Astrocyte (in vitro differentiated cells and primary cell): ENCODE data around the gene EIF2S3B. TPM values are rescaled to one million over a fixed set of nuclear protein-coding genes. Genes with fewer than 3 reads are reported as not detected.

ENCODE experiments used
- DNase-seq: peaks from one replicate; pipeline ENCODE4 v3.0.0-alpha.2; 2010; ENCODE audit warnings: low read depth
- FAIRE-seq: peaks from 2 replicates; lab custom pipeline; 2011; peaks lifted over from hg19 to GRCh38; lab: Jason Lieb, UNC
- H2AFZ ChIP-seq: 2 replicates; pipeline ENCODE4 v1.6.0; 2012; ENCODE audit warnings: low read depth, low read length, inconsistent platforms
- H3K27ac ChIP-seq: 2 replicates; pipeline ENCODE4 v1.5.1; 2011; ENCODE audit warnings: low read depth, low read length, inconsistent platforms
- H3K27me3 ChIP-seq: 2 replicates; pipeline ENCODE4 v1.6.0; 2011; ENCODE audit warnings: low read length, inconsistent platforms; ENCODE audit not compliant: insufficient read depth
- H3K36me3 ChIP-seq: 2 replicates; pipeline ENCODE4 v1.5.1; 2011; ENCODE audit warnings: low read length, inconsistent platforms; ENCODE audit not compliant: insufficient read depth
- H3K4me1 ChIP-seq: 2 replicates; pipeline ENCODE4 v1.5.1; 2011; ENCODE audit warnings: low read length, inconsistent platforms; ENCODE audit not compliant: insufficient read depth
- H3K4me2 ChIP-seq: 2 replicates; pipeline ENCODE4 v1.6.0; 2012; ENCODE audit warnings: low read length, inconsistent platforms
- H3K4me3 ChIP-seq: 2 replicates; pipeline ENCODE4 v1.5.1; 2011; ENCODE audit warnings: low read depth, mild to moderate bottlenecking, low read length, inconsistent platforms; ENCODE audit not compliant: insufficient read depth
- H3K79me2 ChIP-seq: 2 replicates; pipeline ENCODE4 v1.6.0; 2012; ENCODE audit warnings: mild to moderate bottlenecking, low read length, inconsistent platforms; ENCODE audit not compliant: insufficient read depth
- H3K9ac ChIP-seq: 2 replicates; pipeline ENCODE4 v1.6.0; 2012; ENCODE audit warnings: mild to moderate bottlenecking, low read length, inconsistent platforms
- H3K9me3 ChIP-seq: 2 replicates; pipeline ENCODE4 v1.5.1; 2012; ENCODE audit warnings: low read depth, mild to moderate bottlenecking, low read length, inconsistent platforms; ENCODE audit not compliant: insufficient read depth
- H4K20me1 ChIP-seq: 2 replicates; pipeline ENCODE4 v1.6.0; 2012; ENCODE audit warnings: low read length, inconsistent platforms; ENCODE audit not compliant: insufficient read depth
- H3K27ac Mint-ChIP-seq: one replicate; pipeline ENCODE4 v1.8.0; 2021; ENCODE audit warnings: mild to moderate bottlenecking, mixed read lengths; ENCODE audit not compliant: unreplicated experiment
- H3K27me3 Mint-ChIP-seq: one replicate; pipeline ENCODE4 v1.8.0; 2021; ENCODE audit warnings: low read depth, mixed read lengths; ENCODE audit not compliant: unreplicated experiment
- H3K36me3 Mint-ChIP-seq: one replicate; pipeline ENCODE4 v1.8.0; 2021; ENCODE audit warnings: low read depth, mixed read lengths; ENCODE audit not compliant: unreplicated experiment
- H3K4me1 Mint-ChIP-seq: one replicate; pipeline ENCODE4 v1.8.0; 2021; ENCODE audit warnings: low read depth, mixed read lengths; ENCODE audit not compliant: unreplicated experiment
- H3K4me3 Mint-ChIP-seq: one replicate; pipeline ENCODE4 v1.8.0; 2021; ENCODE audit warnings: mild to moderate bottlenecking, moderate library complexity, mixed read lengths; ENCODE audit not compliant: unreplicated experiment
- H3K9me3 Mint-ChIP-seq: one replicate; pipeline ENCODE4 v1.8.0; 2021; ENCODE audit warnings: mild to moderate bottlenecking, mixed read lengths; ENCODE audit not compliant: unreplicated experiment
- EZH2 ChIP-seq: IDR thresholded peaks from 2 replicates; pipeline ENCODE4 v1.6.1; 2012; ENCODE audit warnings: mild to moderate bottlenecking, low read length, inconsistent platforms; ENCODE audit not compliant: insufficient read depth
- total RNA-seq: library from RNA; stranded (reverse); gene quantifications from 2 replicates; pipeline ENCODE4 v1.2.1, GENCODE V29; 2021
- TF ChIP-seq, protein P1 (sequence below): IDR thresholded peaks from 2 replicates; pipeline ENCODE4 v1.5.1; 2011; ENCODE audit warnings: low read depth, mild to moderate bottlenecking, inconsistent platforms, low read length, moderate library complexity; ENCODE audit not compliant: insufficient read depth

The EIF2S3B gene
- total RNA-seq, 1 donor from 2014 or later, result 5.4 TPM

- Histone ChIP-seq H3K9me3 (no peaks in the 10 kb centered on the region), H3K27ac (no peak overlapping the region), H3K27me3 (no peaks in the 10 kb centered on the region), H3K36me3 (no peaks in the 10 kb centered on the region), H3K4me1 (no peaks in the 10 kb centered on the region), H4K20me1 (no peaks in the 10 kb centered on the region), H3K4me2 (no peak overlapping the region), H3K4me3 (no peak overlapping the region), H2AFZ (no peak overlapping the region), H3K9ac (no peak overlapping the region), H3K79me2 (no peaks in the 10 kb centered on the region)
- H3K36me3 Mint-ChIP-seq, result no peaks in the 10 kb centered on the region
- FAIRE-seq (no peak), DNase-seq (no peak)
- no peaks in the 10 kb centered on the region for H3K27me3 Mint-ChIP-seq
- no peaks in the 10 kb centered on the region for H3K9me3 Mint-ChIP-seq
- H3K4me1 Mint-ChIP-seq, result peaks cover 6% of the 10 kb centered on the region
- no peak overlapping the region for H3K4me3 Mint-ChIP-seq
- no peak overlapping the region for H3K27ac Mint-ChIP-seq
- TF ChIP-seq EZH2, result no peak
- TF ChIP-seq, protein P1, sequence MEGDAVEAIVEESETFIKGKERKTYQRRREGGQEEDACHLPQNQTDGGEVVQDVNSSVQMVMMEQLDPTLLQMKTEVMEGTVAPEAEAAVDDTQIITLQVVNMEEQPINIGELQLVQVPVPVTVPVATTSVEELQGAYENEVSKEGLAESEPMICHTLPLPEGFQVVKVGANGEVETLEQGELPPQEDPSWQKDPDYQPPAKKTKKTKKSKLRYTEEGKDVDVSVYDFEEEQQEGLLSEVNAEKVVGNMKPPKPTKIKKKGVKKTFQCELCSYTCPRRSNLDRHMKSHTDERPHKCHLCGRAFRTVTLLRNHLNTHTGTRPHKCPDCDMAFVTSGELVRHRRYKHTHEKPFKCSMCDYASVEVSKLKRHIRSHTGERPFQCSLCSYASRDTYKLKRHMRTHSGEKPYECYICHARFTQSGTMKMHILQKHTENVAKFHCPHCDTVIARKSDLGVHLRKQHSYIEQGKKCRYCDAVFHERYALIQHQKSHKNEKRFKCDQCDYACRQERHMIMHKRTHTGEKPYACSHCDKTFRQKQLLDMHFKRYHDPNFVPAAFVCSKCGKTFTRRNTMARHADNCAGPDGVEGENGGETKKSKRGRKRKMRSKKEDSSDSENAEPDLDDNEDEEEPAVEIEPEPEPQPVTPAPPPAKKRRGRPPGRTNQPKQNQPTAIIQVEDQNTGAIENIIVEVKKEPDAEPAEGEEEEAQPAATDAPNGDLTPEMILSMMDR, result no peak
These were observed 37.8 kb downstream of the EIF2S3B start for GRCh38 chr12:10543499-10543898.

DNA sequence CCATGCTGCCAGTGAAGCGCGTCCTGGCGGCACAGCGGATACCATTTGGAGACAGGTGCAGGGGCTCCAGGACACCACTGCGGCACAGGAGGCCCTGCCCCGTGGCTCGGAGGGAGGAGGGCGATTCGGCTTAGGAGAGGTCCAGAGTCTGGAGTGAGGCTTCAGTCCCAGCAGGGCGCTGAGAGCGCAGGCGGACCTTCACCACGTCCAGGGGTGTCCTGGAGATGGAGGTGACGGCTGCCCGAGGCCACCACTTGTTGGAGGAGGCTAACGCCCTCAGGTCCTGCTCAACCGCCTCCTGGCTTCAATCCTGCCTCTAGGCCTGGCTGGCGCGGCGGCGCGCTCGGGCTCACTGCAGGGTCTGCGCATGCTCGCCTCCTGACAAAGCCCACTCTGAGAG lies 45.7 kb downstream of the EIF2S3B start:
- DNase-seq, result no peak
- no peak overlapping the region for H3K27ac ChIP-seq

DNA sequence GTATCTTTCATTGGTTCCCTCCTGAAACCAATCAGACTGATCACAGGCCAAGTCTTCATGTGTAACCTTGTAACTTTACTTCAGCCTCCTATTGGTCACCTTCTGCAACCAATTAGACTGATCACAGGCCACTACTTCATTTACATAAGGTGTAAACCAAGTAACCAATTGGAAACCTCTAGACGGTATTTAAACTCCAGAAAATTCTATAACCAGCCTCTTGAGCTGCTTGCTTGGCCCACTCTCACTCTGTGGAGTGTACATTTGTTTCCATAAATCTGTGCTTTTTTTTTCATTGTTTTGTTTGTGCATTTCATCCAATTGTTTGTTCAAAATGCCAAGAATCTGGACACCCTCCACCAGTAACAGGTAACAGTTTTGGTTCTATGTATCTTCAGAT lies 47.5 kb downstream of the EIF2S3B start:
- Histone ChIP-seq H3K4me1 (no peaks in the 10 kb centered on the region), H4K20me1 (no peaks in the 10 kb centered on the region), H3K4me3 (no peak overlapping the region), H3K9ac (no peak overlapping the region), H3K79me2 (no peaks in the 10 kb centered on the region), H2AFZ (no peak overlapping the region), H3K36me3 (no peaks in the 10 kb centered on the region), H3K9me3 (no peaks in the 10 kb centered on the region), H3K4me2 (no peak overlapping the region), H3K27ac (no peak overlapping the region), H3K27me3 (peaks cover 3% of the 10 kb centered on the region)
- H3K27ac Mint-ChIP-seq, result no peak overlapping the region
- peaks cover 4% of the 10 kb centered on the region for H3K4me1 Mint-ChIP-seq
- H3K9me3 Mint-ChIP-seq, result peaks cover 3% of the 10 kb centered on the region
- H3K4me3 Mint-ChIP-seq, result no peak overlapping the region
- H3K36me3 Mint-ChIP-seq, result no peaks in the 10 kb centered on the region
- TF ChIP-seq EZH2, result no peak
- TF ChIP-seq, protein P1, result no peak
- H3K27me3 Mint-ChIP-seq, result no peaks in the 10 kb centered on the region
- DNase-seq (no peak), FAIRE-seq (no peak)

More for the DNA sequence above, 45.7 kb downstream of the EIF2S3B start:
- no peaks in the 10 kb centered on the region for H3K36me3 Mint-ChIP-seq
- no peaks in the 10 kb centered on the region for H3K79me2 ChIP-seq
- no peak overlapping the region for H3K4me3 Mint-ChIP-seq
- H2AFZ ChIP-seq, result no peak overlapping the region
- H3K4me1 Mint-ChIP-seq, result peaks cover 4% of the 10 kb centered on the region
- H3K4me3 ChIP-seq, result no peak overlapping the region
- H4K20me1 ChIP-seq, result no peaks in the 10 kb centered on the region
- peaks cover 3% of the 10 kb centered on the region for H3K9me3 Mint-ChIP-seq
- no peak overlapping the region for H3K4me2 ChIP-seq
- FAIRE-seq, result no peak
- H3K27me3 Mint-ChIP-seq, result no peaks in the 10 kb centered on the region
- no peak overlapping the region for H3K9ac ChIP-seq
- no peaks in the 10 kb centered on the region for H3K27me3 ChIP-seq
- TF ChIP-seq, protein P1, result no peak
- no peak for TF ChIP-seq EZH2
- H3K9me3 ChIP-seq, result no peaks in the 10 kb centered on the region
- no peaks in the 10 kb centered on the region for H3K36me3 ChIP-seq
- H3K27ac Mint-ChIP-seq, result no peak overlapping the region
- no peaks in the 10 kb centered on the region for H3K4me1 ChIP-seq
